Measurements from ENCODE around the gene FSTL1.
A peak's percentile ranks its signal among the peaks of the same experiment; 100 is the strongest.

The FSTL1 gene

GRCh38 chr3:120449701-120450599, 842 bp downstream of the FSTL1 start:
- H3K4me1 ChIP-seq (ENCODE audit: control insufficient read depth in 2 of 2, insufficient read depth in 1 of 2, low read depth in 1 of 2, low read length in 2 of 2): peaks cover 16 to 20% of the 10 kb centered on the region in 2 donors
- no peak overlapping the region for H2BK120ac ChIP-seq (ENCODE audit: low read depth, low read length)

GRCh38 chr3:120449251-120449650, 1.5 kb downstream of the FSTL1 start:
- Histone ChIP-seq H2BK15ac (ENCODE audit: low read length) (no peak overlapping the region), H2BK12ac (ENCODE audit: low read length) (no peak overlapping the region), H3K4me2 (ENCODE audit: insufficient read depth, low read length, poor library complexity, severe bottlenecking) (peak overlapping the region; percentile 43), H2AFZ (ENCODE audit: low read length) (no peak overlapping the region), H2AK5ac (ENCODE audit: low read depth, low read length) (no peak overlapping the region), H3K27ac (replicated peaks; ENCODE audit: low read length) (no peak overlapping the region), H3K4me3 (ENCODE audit: low read length in 2 of 2) (peak overlapping the region in 1 of 2 donors; percentile 66), H3K9me3 (replicated peaks in 1 of 2; ENCODE audit: control insufficient read depth in 2 of 2, insufficient read depth in 1 of 2, low read depth in 1 of 2, low read length in 2 of 2) (peaks cover 0 to under 1% of the 10 kb centered on the region in 2 donors), H3K27me3 (ENCODE audit: control insufficient read depth in 3 of 3, insufficient read depth in 3 of 3, low read depth in 1 of 3, low read length in 3 of 3) (no peaks in the 10 kb centered on the region), H3K23ac (ENCODE audit: low read depth, low read length, poor library complexity) (no peak overlapping the region), H3K4ac (ENCODE audit: low read length) (no peak overlapping the region), H2BK5ac (ENCODE audit: low read length) (no peak overlapping the region), H3K14ac (ENCODE audit: low read length) (no peak overlapping the region), H4K91ac (ENCODE audit: low read depth, low read length, poor library complexity) (no peak overlapping the region), H3K36me3 (replicated peaks in 1 of 2; ENCODE audit: control insufficient read depth in 2 of 2, insufficient read depth in 2 of 2, low read length in 2 of 2) (peaks cover 3% of the 10 kb centered on the region in 2 donors), H3K18ac (ENCODE audit: low read length) (no peak overlapping the region), H4K8ac (ENCODE audit: low read depth, low read length) (no peak overlapping the region), H3K79me1 (ENCODE audit: low read depth, low read length) (peaks cover 4% of the 10 kb centered on the region), H3K9ac (ENCODE audit: low read depth, low read length, poor library complexity) (no peak overlapping the region), H2BK120ac (ENCODE audit: low read depth, low read length) (no peak overlapping the region), H3K4me1 (ENCODE audit: control insufficient read depth in 2 of 2, insufficient read depth in 1 of 2, low read depth in 1 of 2, low read length in 2 of 2) (peaks cover 16 to 20% of the 10 kb centered on the region in 2 donors)
- DNase-seq (ENCODE audit: low spot score): no peak
- WGBS, 2 donors (ENCODE audit: extremely low coverage in 2 of 2, insufficient read length in 2 of 2, insufficient replicate concordance in 1 of 2): no CpG with 5 or more reads among the region's 6 CpGs

More at GRCh38 chr3:120449701-120450599, 842 bp downstream of the FSTL1 start:
- no peak overlapping the region for H3K4ac ChIP-seq (ENCODE audit: low read length)
- WGBS, 2 donors (ENCODE audit: extremely low coverage in 2 of 2, insufficient read length in 2 of 2, insufficient replicate concordance in 1 of 2): no CpG with 5 or more reads among the region's 32 CpGs
- H3K79me1 ChIP-seq (ENCODE audit: low read depth, low read length): peaks cover 4% of the 10 kb centered on the region
- H3K14ac ChIP-seq (ENCODE audit: low read length): no peak overlapping the region
- peak overlapping the region; percentile 76 for H2BK5ac ChIP-seq (ENCODE audit: low read length)
- no peak overlapping the region for H4K91ac ChIP-seq (ENCODE audit: low read depth, low read length, poor library complexity)
- no peak overlapping the region for H3K23ac ChIP-seq (ENCODE audit: low read depth, low read length, poor library complexity)
- peak overlapping the region; percentile 66 to 96 for H3K4me3 ChIP-seq (ENCODE audit: low read length in 2 of 2)
- no peaks in the 10 kb centered on the region for H3K27me3 ChIP-seq (ENCODE audit: control insufficient read depth in 3 of 3, insufficient read depth in 3 of 3, low read depth in 1 of 3, low read length in 3 of 3)
- no peak overlapping the region for H2AK5ac ChIP-seq (ENCODE audit: low read depth, low read length)
- H2AFZ ChIP-seq (ENCODE audit: low read length): peak overlapping the region; percentile 92
- no peak overlapping the region for H4K8ac ChIP-seq (ENCODE audit: low read depth, low read length)
- peaks cover 0 to 3% of the 10 kb centered on the region in 2 donors for H3K9me3 ChIP-seq (replicated peaks in 1 of 2; ENCODE audit: control insufficient read depth in 2 of 2, insufficient read depth in 1 of 2, low read depth in 1 of 2, low read length in 2 of 2)
- peak; percentile 24 for DNase-seq (ENCODE audit: low spot score)
- no peak overlapping the region for H2BK12ac ChIP-seq (ENCODE audit: low read length)
- H3K36me3 ChIP-seq (replicated peaks in 1 of 2; ENCODE audit: control insufficient read depth in 2 of 2, insufficient read depth in 2 of 2, low read length in 2 of 2): peaks cover 3% of the 10 kb centered on the region in 2 donors
- H3K9ac ChIP-seq (ENCODE audit: low read depth, low read length, poor library complexity): peak overlapping the region; percentile 91
- peak overlapping the region; percentile 94 for H3K18ac ChIP-seq (ENCODE audit: low read length)
- H3K27ac ChIP-seq (replicated peaks; ENCODE audit: low read length): peak overlapping the region; percentile 47
- peak overlapping the region; percentile 70 for H2BK15ac ChIP-seq (ENCODE audit: low read length)
- H3K4me2 ChIP-seq (ENCODE audit: insufficient read depth, low read length, poor library complexity, severe bottlenecking): peak overlapping the region; percentile 61

GRCh38 chr3:120448756-120449155, 2.0 kb downstream of the FSTL1 start:
- H3K79me1 ChIP-seq (ENCODE audit: low read depth, low read length): peaks cover 4% of the 10 kb centered on the region
- H2BK15ac ChIP-seq (ENCODE audit: low read length): no peak overlapping the region
- H2AK5ac ChIP-seq (ENCODE audit: low read depth, low read length): no peak overlapping the region
- H3K18ac ChIP-seq (ENCODE audit: low read length): no peak overlapping the region
- H2BK120ac ChIP-seq (ENCODE audit: low read depth, low read length): no peak overlapping the region
- H3K4me1 ChIP-seq (ENCODE audit: control insufficient read depth in 2 of 2, insufficient read depth in 1 of 2, low read depth in 1 of 2, low read length in 2 of 2): peaks cover 16 to 20% of the 10 kb centered on the region in 2 donors
- no peak overlapping the region for H3K27ac ChIP-seq (replicated peaks; ENCODE audit: low read length)
- no peak overlapping the region for H2BK12ac ChIP-seq (ENCODE audit: low read length)
- no peaks in the 10 kb centered on the region for H3K27me3 ChIP-seq (ENCODE audit: control insufficient read depth in 3 of 3, insufficient read depth in 3 of 3, low read depth in 1 of 3, low read length in 3 of 3)
- H3K9me3 ChIP-seq (replicated peaks in 1 of 2; ENCODE audit: control insufficient read depth in 2 of 2, insufficient read depth in 1 of 2, low read depth in 1 of 2, low read length in 2 of 2): no peaks in the 10 kb centered on the region
- H2BK5ac ChIP-seq (ENCODE audit: low read length): no peak overlapping the region
- peaks cover 3% of the 10 kb centered on the region in 2 donors for H3K36me3 ChIP-seq (replicated peaks in 1 of 2; ENCODE audit: control insufficient read depth in 2 of 2, insufficient read depth in 2 of 2, low read length in 2 of 2)
- H2AFZ ChIP-seq (ENCODE audit: low read length): no peak overlapping the region
- H3K23ac ChIP-seq (ENCODE audit: low read depth, low read length, poor library complexity): no peak overlapping the region
- no peak overlapping the region for H3K9ac ChIP-seq (ENCODE audit: low read depth, low read length, poor library complexity)
- H3K4ac ChIP-seq (ENCODE audit: low read length): no peak overlapping the region
- WGBS, 2 donors (ENCODE audit: extremely low coverage in 2 of 2, insufficient read length in 2 of 2, insufficient replicate concordance in 1 of 2): no CpG with 5 or more reads among the region's 2 CpGs
- no peak for DNase-seq (ENCODE audit: low spot score)
- H3K4me3 ChIP-seq (ENCODE audit: low read length in 2 of 2): peak overlapping the region in 1 of 2 donors; percentile 21
- peak overlapping the region; percentile 43 for H3K4me2 ChIP-seq (ENCODE audit: insufficient read depth, low read length, poor library complexity, severe bottlenecking)
- no peak overlapping the region for H4K8ac ChIP-seq (ENCODE audit: low read depth, low read length)
- H4K91ac ChIP-seq (ENCODE audit: low read depth, low read length, poor library complexity): no peak overlapping the region
- no peak overlapping the region for H3K14ac ChIP-seq (ENCODE audit: low read length)

GRCh38 chr3:120446891-120447668, 3.7 kb downstream of the FSTL1 start:
- H3K23ac ChIP-seq (ENCODE audit: low read depth, low read length, poor library complexity): no peak overlapping the region

More at GRCh38 chr3:120446891-120447668, 3.7 kb downstream of the FSTL1 start:
- H4K91ac ChIP-seq (ENCODE audit: low read depth, low read length, poor library complexity): no peak overlapping the region
- no peaks in the 10 kb centered on the region for H3K27me3 ChIP-seq (ENCODE audit: control insufficient read depth in 3 of 3, insufficient read depth in 3 of 3, low read depth in 1 of 3, low read length in 3 of 3)
- no peak overlapping the region for H3K18ac ChIP-seq (ENCODE audit: low read length)
- H3K4me2 ChIP-seq (ENCODE audit: insufficient read depth, low read length, poor library complexity, severe bottlenecking): no peak overlapping the region
- H3K79me1 ChIP-seq (ENCODE audit: low read depth, low read length): peaks cover 4% of the 10 kb centered on the region
- H2AK5ac ChIP-seq (ENCODE audit: low read depth, low read length): no peak overlapping the region
- no peak overlapping the region for H3K4me3 ChIP-seq (ENCODE audit: low read length in 2 of 2)
- H3K14ac ChIP-seq (ENCODE audit: low read length): no peak overlapping the region
- no peaks in the 10 kb centered on the region for H3K9me3 ChIP-seq (replicated peaks in 1 of 2; ENCODE audit: control insufficient read depth in 2 of 2, insufficient read depth in 1 of 2, low read depth in 1 of 2, low read length in 2 of 2)
- no peak overlapping the region for H3K4ac ChIP-seq (ENCODE audit: low read length)
- H2BK120ac ChIP-seq (ENCODE audit: low read depth, low read length): no peak overlapping the region
- H2BK5ac ChIP-seq (ENCODE audit: low read length): no peak overlapping the region
- no peak overlapping the region for H4K8ac ChIP-seq (ENCODE audit: low read depth, low read length)
- H2BK12ac ChIP-seq (ENCODE audit: low read length): no peak overlapping the region
- H3K27ac ChIP-seq (replicated peaks; ENCODE audit: low read length): no peak overlapping the region
- H3K36me3 ChIP-seq (replicated peaks in 1 of 2; ENCODE audit: control insufficient read depth in 2 of 2, insufficient read depth in 2 of 2, low read length in 2 of 2): peaks cover 3% of the 10 kb centered on the region in 2 donors
- no peak overlapping the region for H2BK15ac ChIP-seq (ENCODE audit: low read length)
- H2AFZ ChIP-seq (ENCODE audit: low read length): no peak overlapping the region
- peaks cover 11 to 20% of the 10 kb centered on the region in 2 donors for H3K4me1 ChIP-seq (ENCODE audit: control insufficient read depth in 2 of 2, insufficient read depth in 1 of 2, low read depth in 1 of 2, low read length in 2 of 2)
- no peak for DNase-seq (ENCODE audit: low spot score)
- no peak overlapping the region for H3K9ac ChIP-seq (ENCODE audit: low read depth, low read length, poor library complexity)
- no CpG with 5 or more reads among the region's 1 CpG for WGBS, 2 donors (ENCODE audit: extremely low coverage in 2 of 2, insufficient read length in 2 of 2, insufficient replicate concordance in 1 of 2)
